CD4-positive, alpha-beta T cell treated with Interleukin-1 beta for 1 hour (primary cell): Measurements from ENCODE around the gene HDAC9.
"Not testable (repeated sequence)": the region's sequence is repeated elsewhere in the genome, so short reads cannot be mapped to it uniquely, and the experiment has no call there.

ENCODE experiments used
- DNase-seq, 2 donors: peaks; one replicate each; pipeline ENCODE4 v3.0.0-alpha.2; 2020 to 2022

Gene HDAC9

GRCh38 chr7:18905316-18905943, 409.9 kb downstream of the HDAC9 start:
- DNase-seq = no peak

GRCh38 chr7:18906901-18907300, 411.4 kb downstream of the HDAC9 start:
- no peak for DNase-seq

GRCh38 chr7:18913106-18913505, 417.6 kb downstream of the HDAC9 start:
- no peak for DNase-seq

- no peak for DNase-seq
Observed at GRCh38 chr7:18916826-18917225, 421.3 kb downstream of the HDAC9 start.

DNA sequence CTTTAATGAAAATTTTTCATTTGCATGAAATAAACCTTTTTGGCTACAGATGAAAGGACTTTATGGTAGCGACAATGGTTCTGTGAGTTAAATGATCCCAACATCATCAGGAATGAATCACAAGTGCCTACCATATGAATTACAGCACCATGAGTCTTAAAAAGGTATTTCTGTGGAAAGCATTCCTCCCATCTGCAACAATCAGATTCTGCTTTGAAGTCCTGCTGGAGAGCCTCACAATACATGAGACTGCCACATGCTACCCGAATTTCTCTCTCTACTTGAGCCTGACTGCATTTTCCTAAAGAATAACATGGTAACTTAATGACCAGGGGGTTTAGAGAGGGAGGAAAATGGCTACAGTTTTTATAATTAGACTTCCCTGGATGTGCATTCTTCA, 431.6 kb downstream of the HDAC9 start:
- DNase-seq = no peak

DNA sequence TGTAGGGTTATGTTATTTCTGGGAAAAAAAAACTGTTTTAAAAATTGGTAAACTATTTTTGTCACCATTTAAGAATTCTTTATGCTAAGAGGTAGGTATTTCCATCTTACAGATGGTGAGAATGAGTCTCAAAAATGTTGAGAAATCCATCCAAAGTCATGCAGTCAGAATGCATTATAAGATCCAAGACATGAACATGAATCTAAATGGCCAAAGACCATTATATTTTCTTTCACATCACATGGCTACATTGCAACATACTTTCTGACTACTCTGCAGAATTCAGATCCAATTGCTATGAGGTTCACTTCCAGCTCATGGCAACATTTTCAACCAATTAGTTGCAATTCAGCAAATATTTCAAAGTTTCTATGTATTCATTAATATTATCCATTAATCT, 440.7 kb downstream of the HDAC9 start:
- DNase-seq = no peak

DNA sequence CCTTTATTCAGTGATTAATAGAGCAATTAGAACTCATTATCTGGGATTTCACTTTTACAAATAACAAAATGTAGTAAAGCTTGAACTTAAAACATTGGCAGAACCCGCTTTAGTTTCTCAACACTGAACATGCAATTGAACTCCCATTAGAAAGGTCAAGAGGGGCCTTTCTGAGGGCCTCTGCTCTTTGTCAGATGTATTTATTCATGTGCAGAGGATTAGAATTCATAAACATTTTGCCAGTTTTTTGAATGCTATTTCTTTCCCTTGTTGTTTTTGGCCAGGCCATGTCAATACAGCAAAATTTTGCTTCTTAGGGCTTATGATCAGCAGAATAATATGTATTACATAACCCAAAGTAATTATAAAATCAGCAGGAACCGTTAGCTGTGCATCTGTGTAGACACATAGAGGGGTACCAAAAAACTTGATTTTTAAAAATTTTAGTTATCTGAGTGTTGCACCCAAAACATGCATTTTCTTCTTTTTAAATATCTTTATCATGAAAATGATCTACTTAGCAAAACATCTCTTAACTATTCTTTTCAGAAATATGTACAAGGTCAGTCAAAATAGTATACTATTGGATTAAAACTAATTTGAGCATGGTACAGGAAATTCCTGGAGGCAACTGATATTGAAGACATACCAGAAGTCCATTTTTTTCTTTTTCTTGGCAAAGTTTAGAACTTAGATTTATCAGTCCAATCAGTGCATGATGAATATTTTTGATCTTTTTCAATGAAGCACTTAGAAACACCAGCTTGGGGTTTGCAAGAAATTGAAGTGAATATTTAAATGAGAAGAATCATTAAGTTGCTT, 444.4 kb downstream of the HDAC9 start:
- DNase-seq = no peak

- no peak for DNase-seq
Observed at GRCh38 chr7:18940593-18941134, 445.1 kb downstream of the HDAC9 start.

GRCh38 chr7:18941207-18941606, 445.7 kb downstream of the HDAC9 start:
- DNase-seq = no peak

GRCh38 chr7:18948521-18948920, 453.0 kb downstream of the HDAC9 start:
- DNase-seq = no peak

GRCh38 chr7:18952846-18953245, 457.3 kb downstream of the HDAC9 start:
- no peak for DNase-seq

GRCh38 chr7:18958627-18959026, 463.1 kb downstream of the HDAC9 start:
- DNase-seq = no peak

DNA sequence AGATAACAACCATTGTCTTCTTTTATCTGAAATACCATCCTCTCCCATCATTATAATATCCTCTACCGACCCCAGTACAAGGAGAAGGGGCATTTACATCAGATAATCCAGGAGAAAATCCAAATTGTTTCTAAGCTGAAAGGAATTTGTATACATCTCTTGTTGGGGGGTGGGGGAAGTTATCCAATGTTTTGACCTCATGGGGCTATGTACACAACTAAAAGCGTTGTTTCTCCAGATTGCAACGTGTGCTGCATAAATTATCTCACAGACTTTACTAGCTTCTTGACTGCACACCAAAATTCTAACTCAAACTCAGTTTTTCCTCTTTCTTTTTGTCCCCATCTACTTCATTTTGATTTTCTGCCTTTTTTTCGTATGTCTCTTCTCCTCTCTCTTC, 465.2 kb downstream of the HDAC9 start:
- DNase-seq = no peak

GRCh38 chr7:18962031-18962430, 466.5 kb downstream of the HDAC9 start:
- no peak for DNase-seq

- no peak for DNase-seq
Observed at GRCh38 chr7:18965657-18966056, 470.1 kb downstream of the HDAC9 start.

GRCh38 chr7:18967755-18968154, 472.2 kb downstream of the HDAC9 start:
- DNase-seq = not testable (repeated sequence)

- no peak for DNase-seq
Observed at GRCh38 chr7:18971839-18972238, 476.3 kb downstream of the HDAC9 start.

GRCh38 chr7:18974803-18975202, 479.3 kb downstream of the HDAC9 start:
- DNase-seq = no peak

DNA sequence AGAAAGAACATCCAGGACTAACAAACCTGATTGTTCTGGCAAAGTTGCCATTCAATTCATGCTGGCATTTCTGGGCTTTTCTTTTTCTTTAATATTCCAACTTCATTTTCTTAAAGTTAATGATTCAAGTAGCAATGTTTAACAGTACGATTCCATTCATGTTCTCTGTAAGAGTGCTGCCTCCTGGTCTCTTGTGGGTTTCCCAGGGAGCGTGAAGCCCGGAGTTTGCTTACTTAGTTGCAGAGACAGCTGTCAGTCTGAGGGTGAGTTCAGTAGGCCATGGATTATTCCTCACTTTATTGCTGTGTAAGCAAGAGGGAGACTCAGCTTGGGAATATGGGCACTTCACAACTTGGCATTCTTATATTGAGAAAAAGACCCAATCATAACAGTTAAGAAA, 479.7 kb downstream of the HDAC9 start:
- DNase-seq = no peak

DNA sequence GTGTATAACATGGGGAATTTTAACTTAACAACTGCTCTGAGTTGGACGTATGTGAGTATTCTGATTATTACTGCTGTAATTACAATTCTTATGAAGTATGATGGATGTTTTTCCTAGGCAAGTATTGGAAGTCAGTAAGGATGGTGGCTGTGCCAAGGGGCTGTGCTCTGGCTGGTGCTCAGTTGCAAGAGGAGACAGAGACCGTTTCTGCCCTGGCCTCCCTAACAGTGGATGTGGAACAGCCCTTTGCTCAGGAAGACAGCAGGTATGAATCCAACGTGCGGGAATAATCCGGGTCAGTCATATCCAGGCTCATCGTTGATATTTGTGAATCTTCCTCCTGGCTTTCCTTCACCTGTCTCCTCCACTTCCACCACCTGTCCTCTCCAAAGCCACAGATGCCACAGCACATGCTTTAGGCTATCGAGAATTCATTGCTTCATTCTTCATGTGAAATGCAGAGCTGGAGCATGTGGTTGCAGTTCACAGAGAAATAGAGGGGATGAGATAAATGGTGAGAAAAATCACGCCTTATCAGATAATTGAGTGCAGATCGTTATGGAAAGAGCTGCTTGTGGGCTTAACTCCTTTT, 480.2 kb downstream of the HDAC9 start:
- no peak for DNase-seq

- no peak for DNase-seq
Observed at GRCh38 chr7:18976715-18977471, 481.3 kb downstream of the HDAC9 start.

DNA sequence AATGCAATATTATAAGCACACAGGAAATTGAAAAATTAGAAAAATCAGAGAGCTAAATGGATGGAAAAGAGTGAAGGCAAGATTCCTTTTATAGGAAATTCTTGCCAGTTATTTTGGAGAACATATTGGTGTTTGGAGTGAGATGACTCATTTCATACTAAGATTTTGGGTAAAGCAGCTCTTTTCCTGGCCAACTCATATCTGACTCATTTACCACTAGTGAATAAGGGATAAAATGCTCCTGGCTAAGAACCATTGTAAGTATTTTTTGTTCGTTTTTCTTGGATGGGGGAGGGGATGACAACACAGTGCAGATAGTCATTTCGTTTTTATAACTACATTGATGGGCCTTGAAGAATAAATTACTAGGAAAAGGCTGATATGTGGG, 482.6 kb downstream of the HDAC9 start:
- DNase-seq = no peak

DNA sequence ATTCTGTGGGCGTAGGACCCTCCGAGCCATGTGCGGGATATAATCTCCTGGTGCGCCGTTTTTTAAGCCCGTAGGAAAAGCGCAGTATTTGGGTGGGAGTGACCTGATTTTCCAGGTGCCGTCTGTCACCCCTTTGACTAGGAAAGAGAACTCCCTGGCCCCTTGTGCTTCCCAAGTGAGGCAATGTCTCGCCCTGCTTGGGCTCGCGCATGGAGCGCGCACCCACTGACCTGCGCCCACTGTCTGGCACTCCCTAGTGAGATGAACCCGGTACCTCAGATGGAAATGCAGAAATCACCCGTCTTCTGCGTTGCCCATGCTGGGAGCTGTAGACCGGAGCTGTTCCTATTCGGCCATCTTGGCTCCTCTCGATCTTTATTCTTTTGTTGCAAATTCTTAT, 495.2 kb downstream of the HDAC9 start:
- DNase-seq = not testable (repeated sequence)
